GM19043 (cell line): ENCODE measurements around the gene RPS6KC1.
"Not testable (repeated sequence)": the region's sequence is repeated elsewhere in the genome, so short reads cannot be mapped to it uniquely, and the experiment has no call there.

Experiments
- ATAC-seq: cut with Tn5 transposase; IDR thresholded peaks from one replicate; pipeline ENCODE4 v1.9.1; 2021; ENCODE audit warnings: low read depth; ENCODE audit not compliant: unreplicated experiment

The RPS6KC1 gene

GRCh38 chr1:213273546-213273945 is 222.5 kb downstream of the RPS6KC1 start:
- ATAC-seq: no peak

GRCh38 chr1:213274140-213274539 is 223.1 kb downstream of the RPS6KC1 start:
- ATAC-seq: no peak

DNA sequence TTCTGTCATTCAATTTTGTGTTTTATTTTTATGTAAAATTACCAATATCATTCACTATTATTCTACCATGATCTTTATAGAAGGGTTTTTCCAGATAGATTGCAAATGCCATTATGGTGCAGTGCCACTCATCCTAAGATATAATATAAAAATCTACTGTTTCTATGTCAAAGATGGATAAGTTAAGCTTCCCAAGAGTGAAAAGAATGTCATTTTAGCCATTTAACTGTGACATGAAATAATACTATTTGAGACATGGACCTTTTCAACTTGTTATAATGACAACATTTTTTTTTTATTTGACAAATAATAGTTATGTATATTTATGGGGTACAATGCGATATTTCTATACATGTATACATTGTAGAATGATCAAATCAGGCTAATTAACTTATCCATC is 224.3 kb downstream of the RPS6KC1 start:
- no peak for ATAC-seq

GRCh38 chr1:213276236-213276635 is 225.2 kb downstream of the RPS6KC1 start:
- no peak for ATAC-seq

GRCh38 chr1:213277036-213277435 is 226.0 kb downstream of the RPS6KC1 start:
- no peak for ATAC-seq

- no peak for ATAC-seq
Observed at GRCh38 chr1:213279410-213279809, 228.4 kb downstream of the RPS6KC1 start.

GRCh38 chr1:213281640-213282301 is 230.7 kb downstream of the RPS6KC1 start:
- no peak for ATAC-seq

DNA sequence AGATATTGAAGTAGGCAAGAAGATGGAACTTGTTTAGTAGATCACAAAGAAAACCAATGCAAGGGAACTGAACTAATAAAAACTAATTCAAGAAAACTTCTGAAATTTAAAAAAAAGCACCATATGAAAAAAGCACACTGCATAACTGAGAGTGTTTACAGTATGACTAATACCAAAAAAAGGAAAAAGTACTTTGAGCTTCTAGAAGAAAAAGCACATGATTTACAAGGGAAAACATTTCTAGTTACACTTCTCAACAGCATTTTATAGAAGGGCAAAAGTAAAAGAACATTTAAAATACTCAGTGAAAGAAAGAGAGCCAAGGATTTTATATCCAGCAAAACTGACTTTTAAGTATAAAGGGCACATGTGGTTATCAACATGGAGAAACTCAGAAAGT is 233.6 kb downstream of the RPS6KC1 start:
- no peak for ATAC-seq

DNA sequence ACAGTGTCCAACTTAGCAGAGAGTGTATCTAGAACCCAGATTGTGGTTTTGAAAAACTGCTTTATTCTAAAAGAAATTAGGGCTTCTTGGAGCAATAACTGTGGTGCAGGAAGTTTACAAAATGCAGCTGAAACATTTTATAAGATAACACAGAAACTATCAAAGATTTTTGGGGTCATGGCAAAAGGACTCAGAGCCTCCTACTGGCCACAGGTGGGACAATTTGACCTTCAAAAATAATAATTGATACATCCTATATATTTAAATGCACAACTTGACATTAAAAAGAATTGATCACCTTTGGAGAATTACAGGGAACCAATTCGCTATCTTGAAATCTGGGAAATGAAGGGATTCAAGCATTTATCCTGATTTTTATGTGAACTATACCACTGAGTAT is 235.2 kb downstream of the RPS6KC1 start:
- no peak for ATAC-seq

- ATAC-seq: no peak
Observed at GRCh38 chr1:213287987-213288386, 236.9 kb downstream of the RPS6KC1 start.

GRCh38 chr1:213291526-213291925 is 240.5 kb downstream of the RPS6KC1 start:
- ATAC-seq: no peak

DNA sequence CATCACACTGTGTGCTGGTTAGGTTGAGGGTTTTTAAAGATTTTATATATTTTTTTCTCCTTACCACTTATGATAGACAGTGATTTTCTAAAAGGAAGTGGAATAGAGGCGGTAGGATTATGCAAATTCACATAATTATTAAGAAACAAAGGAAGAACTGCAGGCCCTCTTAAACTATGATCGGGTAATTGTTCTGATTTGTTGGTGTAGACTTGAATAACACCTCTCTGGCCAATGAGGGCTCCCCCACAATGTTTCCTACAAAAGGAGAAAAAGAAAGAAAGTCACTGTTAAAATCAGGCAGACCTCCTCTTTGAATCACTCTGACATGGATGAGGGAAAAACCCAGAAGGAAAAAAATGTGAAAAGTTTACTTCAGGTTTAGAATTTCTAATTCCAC is 241.6 kb downstream of the RPS6KC1 start:
- ATAC-seq: no peak

DNA sequence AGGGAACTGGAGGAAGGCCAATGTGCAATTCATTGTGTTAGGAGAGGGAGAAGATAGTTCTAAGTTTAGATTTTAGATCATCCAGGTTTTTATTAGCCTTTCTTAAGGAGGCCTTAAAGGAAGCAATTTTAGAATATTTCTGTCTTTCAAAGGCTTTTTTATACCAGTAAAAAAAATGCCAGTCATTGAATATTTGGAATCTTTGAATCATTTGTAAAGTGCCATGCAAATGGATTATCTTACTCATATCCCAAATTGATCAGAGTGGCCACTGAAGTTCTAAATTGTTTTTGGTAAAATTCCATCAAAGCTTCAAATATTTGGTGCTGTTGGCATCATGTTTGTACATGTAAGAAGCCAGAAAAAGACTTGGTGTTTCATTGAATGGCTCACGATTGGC is 244.8 kb downstream of the RPS6KC1 start:
- no peak for ATAC-seq

- no peak for ATAC-seq
Observed at GRCh38 chr1:213296558-213296957, 245.5 kb downstream of the RPS6KC1 start.

DNA sequence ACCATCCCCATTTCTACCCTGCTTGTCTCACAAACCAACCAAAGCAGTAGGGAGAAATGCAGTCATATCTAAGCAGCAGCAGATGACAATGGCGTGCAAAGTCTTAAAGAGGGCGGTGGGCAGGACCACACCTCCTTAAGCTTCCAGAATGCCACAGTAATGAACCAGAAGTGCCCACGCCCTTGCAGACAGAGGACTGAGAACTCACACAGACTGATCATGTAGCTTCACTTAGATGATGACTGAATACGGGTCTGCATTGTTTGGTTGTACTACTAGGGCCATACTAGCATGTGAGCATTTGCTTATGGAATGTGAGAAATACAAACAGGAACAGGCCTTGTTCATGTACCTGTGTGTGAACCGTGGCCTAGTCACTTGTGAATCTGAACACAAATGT is 246.0 kb downstream of the RPS6KC1 start:
- ATAC-seq: no peak

GRCh38 chr1:213300433-213300832 is 249.4 kb downstream of the RPS6KC1 start:
- ATAC-seq: no peak

- ATAC-seq: not testable (repeated sequence)
Observed at GRCh38 chr1:213301524-213301923, 250.5 kb downstream of the RPS6KC1 start.

GRCh38 chr1:213303286-213303685 is 252.2 kb downstream of the RPS6KC1 start:
- no peak for ATAC-seq

GRCh38 chr1:213315571-213315970 is 264.5 kb downstream of the RPS6KC1 start:
- no peak for ATAC-seq

- ATAC-seq: not testable (repeated sequence)
Observed at GRCh38 chr1:213318458-213318857, 267.4 kb downstream of the RPS6KC1 start.

DNA sequence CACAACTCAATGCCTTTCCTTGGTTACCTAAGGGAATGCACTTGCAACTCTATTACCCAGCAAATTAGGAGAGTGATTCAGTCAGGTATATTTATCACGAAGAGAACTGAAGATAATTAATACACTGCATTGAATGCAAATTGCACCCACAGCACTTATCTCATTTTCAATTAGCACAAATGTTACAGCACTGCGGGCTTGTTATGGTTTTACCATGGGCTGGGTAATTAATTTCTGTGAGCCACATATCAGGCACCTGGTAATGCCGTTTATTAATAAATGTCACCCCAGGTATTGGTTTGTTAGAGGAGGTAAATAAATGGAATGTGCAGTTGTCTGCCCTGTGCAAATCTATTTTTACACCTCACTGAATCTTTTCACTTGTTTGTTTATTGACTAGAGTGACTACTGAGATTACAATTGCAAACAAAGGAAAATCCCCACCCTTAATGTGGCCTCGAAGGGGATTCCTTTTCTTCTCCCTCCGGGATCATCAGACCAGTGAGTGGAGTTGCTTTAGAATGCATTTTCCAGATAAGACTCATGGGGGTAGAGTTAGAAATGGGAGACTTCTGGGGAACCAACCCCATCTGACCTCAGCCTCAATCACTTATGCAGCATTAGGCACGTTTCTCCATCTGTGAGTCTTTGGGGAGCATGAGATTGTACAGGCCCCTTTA is 269.3 kb downstream of the RPS6KC1 start:
- ATAC-seq: no peak
